Osteocyte (in vitro differentiated cells): ENCODE measurements around the gene ICA1. TPM values are rescaled to one million over a fixed set of nuclear protein-coding genes. Genes with fewer than 3 reads are reported as not detected.

ENCODE experiments used
- DNase-seq: peaks from one replicate; pipeline ENCODE4 v3.0.0; 2021; ENCODE audit warnings: mixed read lengths; ENCODE audit not compliant: unreplicated experiment; ENCODE audit errors: extremely low spot score
- H3K27ac Mint-ChIP-seq: one replicate; pipeline ENCODE4 v1.8.0; 2021; ENCODE audit warnings: mild to moderate bottlenecking, mixed read lengths; ENCODE audit not compliant: unreplicated experiment
- H3K27me3 Mint-ChIP-seq: one replicate; pipeline ENCODE4 v1.8.0; 2021; ENCODE audit warnings: mixed read lengths; ENCODE audit not compliant: unreplicated experiment
- H3K36me3 Mint-ChIP-seq: one replicate; pipeline ENCODE4 v1.8.0; 2021; ENCODE audit warnings: mixed read lengths; ENCODE audit not compliant: unreplicated experiment
- H3K4me1 Mint-ChIP-seq: one replicate; pipeline ENCODE4 v1.8.0; 2021; ENCODE audit warnings: mixed read lengths; ENCODE audit not compliant: unreplicated experiment
- H3K4me3 Mint-ChIP-seq: one replicate; pipeline ENCODE4 v1.8.0; 2021; ENCODE audit warnings: mild to moderate bottlenecking, moderate library complexity, mixed read lengths; ENCODE audit not compliant: unreplicated experiment
- H3K9me3 Mint-ChIP-seq: one replicate; pipeline ENCODE4 v1.8.0; 2021; ENCODE audit warnings: mixed read lengths; ENCODE audit not compliant: unreplicated experiment
- CTCF ChIP-seq: fragments of 200-600 bp; sonication (generic); IDR thresholded peaks from 2 replicates; pipeline ENCODE4 v1.5.0; 2021; ENCODE audit warnings: antibody characterized with exemption, mild to moderate bottlenecking, moderate library complexity
- total RNA-seq: library from RNA; stranded (reverse); gene quantifications from 2 replicates; pipeline ENCODE4 v1.2.1, GENCODE V29; 2021

ICA1 gene
- total RNA-seq, 1 donor from 2014 or later = 2.2 TPM

GRCh38 chr7:8290645-8291308, 28.8 kb upstream of the ICA1 start:
- DNase-seq = no peak
- Mint-ChIP-seq H3K4me3 (no peak overlapping the region), H3K9me3 (no peaks in the 10 kb centered on the region), H3K27me3 (peaks cover 35% of the 10 kb centered on the region), H3K36me3 (no peaks in the 10 kb centered on the region), H3K4me1 (no peaks in the 10 kb centered on the region), H3K27ac (no peak overlapping the region)
- TF ChIP-seq CTCF = no peak

- Mint-ChIP-seq H3K27me3 (peaks cover 25% of the 10 kb centered on the region), H3K36me3 (no peaks in the 10 kb centered on the region), H3K4me3 (no peak overlapping the region), H3K4me1 (no peaks in the 10 kb centered on the region), H3K9me3 (no peaks in the 10 kb centered on the region), H3K27ac (no peak overlapping the region)
- no peak for DNase-seq
- no peak for TF ChIP-seq CTCF
Measured at GRCh38 chr7:8286118-8286517, 24.2 kb upstream of the ICA1 start.

- Mint-ChIP-seq H3K4me1 (no peaks in the 10 kb centered on the region), H3K27ac (no peak overlapping the region), H3K9me3 (no peaks in the 10 kb centered on the region), H3K27me3 (peaks cover 22% of the 10 kb centered on the region), H3K4me3 (no peak overlapping the region), H3K36me3 (no peaks in the 10 kb centered on the region)
- DNase-seq = no peak
- no peak for TF ChIP-seq CTCF
Measured at GRCh38 chr7:8285155-8285554, 23.2 kb upstream of the ICA1 start.

GRCh38 chr7:8284606-8285005, 22.6 kb upstream of the ICA1 start:
- no peaks in the 10 kb centered on the region for H3K4me1 Mint-ChIP-seq
- no peaks in the 10 kb centered on the region for H3K36me3 Mint-ChIP-seq
- no peak for TF ChIP-seq CTCF
- no peaks in the 10 kb centered on the region for H3K9me3 Mint-ChIP-seq
- no peak overlapping the region for H3K4me3 Mint-ChIP-seq
- peaks cover 16% of the 10 kb centered on the region for H3K27me3 Mint-ChIP-seq
- no peak overlapping the region for H3K27ac Mint-ChIP-seq
- DNase-seq = no peak

GRCh38 chr7:8283968-8284367, 22.0 kb upstream of the ICA1 start:
- no peaks in the 10 kb centered on the region for H3K9me3 Mint-ChIP-seq
- no peak overlapping the region for H3K27ac Mint-ChIP-seq
- H3K27me3 Mint-ChIP-seq = peaks cover 13% of the 10 kb centered on the region
- DNase-seq = no peak
- no peak overlapping the region for H3K4me3 Mint-ChIP-seq
- no peaks in the 10 kb centered on the region for H3K4me1 Mint-ChIP-seq
- H3K36me3 Mint-ChIP-seq = no peaks in the 10 kb centered on the region
- TF ChIP-seq CTCF = no peak
